CD4-positive, alpha-beta T cell treated with Interleukin-2 at 100 ng/mL for 4 hours (primary cell): ENCODE data around the gene CHRNA7.

Experiments used
- DNase-seq: peaks from one replicate; pipeline ENCODE4 v3.0.0-alpha.2; 2020; ENCODE audit warnings: low spot score

The CHRNA7 gene

DNA sequence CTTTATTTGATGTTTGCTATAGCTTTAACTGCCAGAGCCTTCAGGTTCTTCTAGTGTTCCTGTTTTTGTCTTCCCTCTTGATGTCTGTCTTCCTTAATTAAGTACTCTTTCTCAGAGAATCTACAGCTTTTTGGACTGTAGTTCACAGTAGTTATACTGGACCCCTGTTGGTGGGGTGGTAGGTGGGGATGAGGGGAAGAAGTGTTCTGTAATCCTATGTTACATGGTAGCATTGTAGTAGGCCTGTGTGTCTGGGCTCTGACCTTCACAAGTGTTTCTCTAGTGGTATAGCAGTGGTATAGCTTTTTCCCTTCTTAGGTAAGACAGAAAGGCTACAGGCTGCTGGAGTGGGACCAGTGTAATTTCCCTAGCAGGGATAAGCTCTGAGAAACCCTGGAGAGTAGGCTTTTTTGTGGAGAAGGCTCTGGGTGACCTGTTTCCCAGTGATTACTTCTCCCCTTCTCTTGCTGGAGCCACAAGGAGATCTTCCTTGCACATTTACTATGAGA lies 59.6 kb downstream of the CHRNA7 start:
- DNase-seq, result no peak

GRCh38 chr15:32091505-32092380 lies 61.4 kb downstream of the CHRNA7 start:
- DNase-seq, result no peak

DNA sequence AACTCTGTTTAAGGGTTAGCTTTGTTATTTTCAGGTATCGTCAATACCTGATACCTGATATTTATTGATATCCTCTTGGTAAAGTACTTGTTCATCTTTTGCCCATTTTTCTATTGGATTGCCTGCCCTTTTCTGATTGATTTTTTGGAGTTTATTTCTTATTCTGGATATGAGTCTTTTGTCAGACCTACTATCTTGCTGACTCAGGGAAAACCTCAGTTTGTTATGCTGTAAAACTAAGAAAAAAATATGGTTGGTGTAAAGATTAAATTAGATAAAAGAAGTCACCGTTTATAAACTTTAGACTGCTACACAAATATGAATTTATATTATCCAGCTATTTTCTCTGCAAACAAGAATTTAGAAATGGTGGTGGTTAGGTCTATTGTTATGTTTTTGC lies 65.9 kb downstream of the CHRNA7 start:
- DNase-seq, result no peak

GRCh38 chr15:32096916-32097617 lies 66.8 kb downstream of the CHRNA7 start:
- DNase-seq, result no peak

GRCh38 chr15:32098033-32098432 lies 67.7 kb downstream of the CHRNA7 start:
- DNase-seq, result no peak

- no peak for DNase-seq
Measured at GRCh38 chr15:32099097-32099785, 68.9 kb downstream of the CHRNA7 start.

DNA sequence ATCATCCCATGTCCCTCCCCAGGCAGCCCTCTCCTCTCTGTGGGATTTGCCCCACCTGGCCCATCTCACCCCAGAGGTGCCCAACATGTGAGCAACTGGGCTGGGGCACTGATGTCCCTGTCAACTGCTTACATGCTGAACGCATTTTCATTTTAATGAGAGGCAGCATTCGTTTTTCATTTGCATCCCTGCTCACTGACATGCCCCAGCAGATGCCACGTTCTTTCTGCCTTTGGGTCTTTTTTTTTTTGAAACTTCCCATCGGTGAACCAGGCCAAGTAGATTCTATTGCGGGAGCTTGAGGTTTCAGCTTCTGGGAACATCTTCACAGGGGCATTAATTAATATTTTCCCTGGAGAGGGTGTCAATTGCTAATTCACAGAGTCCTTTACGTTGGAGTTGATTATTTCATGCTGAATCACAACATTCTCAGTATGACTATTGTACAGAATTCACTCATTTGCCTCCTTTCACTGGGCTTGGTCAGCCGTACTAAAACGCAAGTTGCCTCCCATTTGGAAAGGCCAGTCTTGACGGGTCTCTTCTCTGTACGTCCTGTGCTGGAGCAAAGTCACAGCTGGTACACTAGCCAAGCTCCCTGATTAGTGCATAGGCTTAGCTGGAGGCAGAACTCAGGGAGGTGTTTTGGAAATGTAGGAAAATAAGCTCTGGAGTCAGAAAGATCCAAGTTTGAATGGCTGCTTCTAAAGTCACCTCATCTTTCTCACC lies 69.8 kb downstream of the CHRNA7 start:
- DNase-seq, result no peak

DNA sequence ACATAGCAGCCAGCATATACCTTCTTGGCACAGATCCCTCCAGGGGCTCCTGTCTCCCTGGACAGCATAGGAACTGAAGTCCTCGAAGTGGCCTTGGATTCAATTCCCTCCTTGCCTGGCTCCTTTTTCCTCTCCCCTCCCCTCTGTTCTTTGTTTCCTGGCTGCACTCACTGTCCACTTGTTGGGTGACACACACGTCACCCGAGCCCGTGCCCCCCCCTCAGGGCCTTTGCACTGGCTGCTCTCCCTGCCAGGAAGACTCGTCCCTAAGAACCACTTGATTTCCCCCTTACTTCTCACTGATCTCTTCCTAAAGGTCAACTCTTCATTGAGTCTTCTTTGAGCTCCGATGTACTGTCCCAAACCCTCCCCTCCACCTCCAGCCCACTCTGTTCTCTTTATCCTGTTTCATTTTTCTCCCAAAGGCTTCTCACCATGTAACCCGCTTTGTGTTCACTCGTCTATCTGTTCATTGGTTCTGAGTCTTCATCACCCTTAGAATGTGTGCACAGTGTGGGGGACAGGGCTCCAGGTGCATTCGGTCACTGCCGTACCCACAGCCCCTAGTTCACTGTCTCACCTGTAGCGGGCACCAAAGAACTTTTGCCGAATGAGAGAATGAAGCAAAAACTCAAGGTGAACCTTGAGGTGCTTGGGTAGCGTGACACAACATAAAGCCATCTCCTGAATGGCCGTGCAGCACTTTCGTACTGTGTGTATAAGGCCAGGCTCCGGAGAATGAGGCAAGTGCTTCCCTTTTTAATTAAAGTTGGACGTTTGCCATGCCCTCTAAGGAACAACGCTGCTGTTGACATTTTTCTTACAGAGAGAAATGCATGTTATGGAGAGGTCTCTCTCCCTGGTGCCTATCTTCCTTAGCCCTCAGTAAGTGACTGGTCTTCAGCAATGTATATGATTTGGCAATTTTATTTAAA lies 74.0 kb downstream of the CHRNA7 start:
- no peak for DNase-seq

- no peak for DNase-seq
Measured at GRCh38 chr15:32105258-32106241, 75.2 kb downstream of the CHRNA7 start.

DNA sequence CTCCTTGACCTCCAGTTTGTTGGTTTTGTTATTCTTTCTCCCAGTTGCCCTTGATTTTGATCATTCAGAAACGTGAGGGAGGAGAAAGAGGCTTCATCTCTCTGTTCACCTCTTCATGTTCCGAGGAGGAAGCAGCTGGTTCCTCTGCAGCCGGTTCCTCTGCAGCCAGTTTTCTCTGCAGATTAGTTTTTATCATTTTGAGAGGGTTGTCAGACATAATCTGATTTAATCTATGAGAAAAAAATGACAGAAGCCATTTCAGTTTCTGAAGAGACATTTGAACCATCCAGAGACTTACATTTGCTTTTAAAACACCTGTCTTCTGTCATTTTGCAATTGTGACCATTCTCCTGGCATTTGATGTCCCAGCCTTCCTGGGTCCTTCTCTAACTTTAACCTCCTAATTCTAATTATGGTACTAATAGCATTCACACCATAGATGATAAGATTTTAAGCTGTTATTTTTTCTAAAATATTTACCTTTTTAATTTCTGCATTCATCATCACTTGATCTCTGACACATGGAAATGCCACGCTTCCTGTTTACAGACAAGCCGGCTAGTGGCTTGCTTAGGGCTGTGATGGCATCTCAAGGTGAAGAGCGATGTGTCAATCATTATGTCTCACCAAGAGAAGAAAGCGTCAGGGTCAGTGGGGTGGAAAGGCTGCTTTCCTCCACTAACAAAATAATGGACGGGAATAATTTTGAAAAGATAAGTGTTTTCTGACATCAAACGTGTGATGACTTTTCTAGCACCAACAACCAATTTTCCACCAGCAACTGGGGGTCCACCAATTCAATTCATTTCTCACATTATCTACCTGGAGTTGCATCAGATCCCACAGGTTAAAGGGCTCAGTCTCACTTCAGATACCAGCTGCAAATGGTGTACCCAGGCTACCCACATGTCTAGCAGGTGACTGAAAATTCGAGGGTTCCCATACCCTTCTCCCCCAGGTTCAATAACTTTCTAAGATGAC lies 76.4 kb downstream of the CHRNA7 start:
- DNase-seq, result no peak

- no peak for DNase-seq
Measured at GRCh38 chr15:32107477-32108080, 77.3 kb downstream of the CHRNA7 start.

DNA sequence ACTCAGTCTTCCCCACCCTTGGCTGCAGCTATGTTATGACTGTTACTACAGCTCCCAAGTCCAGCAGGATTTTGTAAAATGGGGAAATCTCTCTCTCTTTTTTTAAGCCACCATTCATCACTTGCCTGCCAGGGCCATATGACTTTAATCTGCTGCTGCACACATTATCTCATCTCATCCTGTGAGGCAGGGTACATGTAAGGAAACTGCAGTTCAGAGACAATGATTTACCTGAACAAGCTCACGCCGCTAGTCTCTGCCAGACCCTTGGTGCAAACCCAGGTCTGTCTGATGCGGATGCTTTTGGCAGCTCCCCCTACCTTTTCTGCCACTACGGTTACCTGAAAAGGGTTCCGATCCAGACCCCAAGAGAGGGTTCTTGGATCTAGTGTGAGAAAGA lies 78.3 kb downstream of the CHRNA7 start:
- no peak for DNase-seq

DNA sequence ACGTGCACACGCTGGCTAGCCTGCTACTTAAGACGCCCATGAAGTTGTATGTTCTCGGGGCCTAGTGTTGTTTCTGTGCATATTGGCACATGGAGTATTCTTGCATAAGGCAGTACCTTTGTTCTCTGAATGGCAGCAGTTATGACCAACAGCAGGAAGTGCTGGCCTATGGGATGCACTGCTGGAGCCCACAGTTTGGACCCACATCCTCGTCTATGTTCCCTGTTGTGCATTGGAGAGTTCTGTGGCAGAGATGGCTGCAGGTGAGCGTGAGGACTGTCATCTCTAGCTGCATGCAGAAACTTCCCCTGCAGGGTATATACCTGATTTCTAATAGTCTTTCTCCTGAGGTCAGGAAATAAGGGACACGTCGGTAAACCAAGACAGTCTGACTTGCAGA lies 81.8 kb downstream of the CHRNA7 start:
- DNase-seq, result no peak

DNA sequence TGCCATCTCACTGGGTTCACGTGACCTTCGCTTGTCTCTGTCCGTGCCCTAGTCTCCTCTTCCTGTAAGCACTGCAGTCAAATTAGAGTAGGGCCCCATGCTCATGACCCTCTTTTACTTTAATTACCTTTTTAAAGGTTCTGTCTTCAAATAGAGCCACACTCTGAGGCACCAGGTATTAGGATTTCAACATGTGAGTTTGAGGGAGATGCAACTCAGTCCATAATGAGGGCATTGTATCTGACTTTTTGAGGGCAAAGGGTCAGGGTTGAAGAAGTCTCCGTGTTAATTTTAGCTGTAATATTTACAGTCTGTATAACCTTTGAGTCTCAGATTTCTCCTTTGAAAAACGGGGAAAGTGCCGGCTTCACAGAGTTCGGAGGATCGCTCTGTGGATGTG lies 82.9 kb downstream of the CHRNA7 start:
- no peak for DNase-seq

GRCh38 chr15:32117122-32117521 lies 86.8 kb downstream of the CHRNA7 start:
- no peak for DNase-seq

DNA sequence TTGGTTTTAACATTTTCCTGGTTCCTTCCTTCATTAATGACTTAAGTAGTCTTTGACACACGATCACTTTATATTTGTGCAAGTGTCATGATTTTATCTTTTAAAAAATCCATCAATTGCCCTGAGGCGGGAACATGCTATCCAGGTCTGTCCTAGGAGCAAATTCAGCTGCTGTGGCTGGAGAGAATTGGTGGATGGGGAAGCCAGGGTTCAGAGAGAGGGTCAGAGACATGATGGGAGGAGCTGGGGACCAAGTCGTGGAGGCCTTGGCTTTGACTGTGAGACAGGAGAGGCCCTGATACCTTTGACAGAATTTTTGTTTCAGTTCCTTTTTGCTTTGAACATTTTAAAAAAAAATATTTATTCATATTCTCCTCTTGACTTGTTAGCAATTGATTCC lies 89.0 kb downstream of the CHRNA7 start:
- DNase-seq, result no peak

DNA sequence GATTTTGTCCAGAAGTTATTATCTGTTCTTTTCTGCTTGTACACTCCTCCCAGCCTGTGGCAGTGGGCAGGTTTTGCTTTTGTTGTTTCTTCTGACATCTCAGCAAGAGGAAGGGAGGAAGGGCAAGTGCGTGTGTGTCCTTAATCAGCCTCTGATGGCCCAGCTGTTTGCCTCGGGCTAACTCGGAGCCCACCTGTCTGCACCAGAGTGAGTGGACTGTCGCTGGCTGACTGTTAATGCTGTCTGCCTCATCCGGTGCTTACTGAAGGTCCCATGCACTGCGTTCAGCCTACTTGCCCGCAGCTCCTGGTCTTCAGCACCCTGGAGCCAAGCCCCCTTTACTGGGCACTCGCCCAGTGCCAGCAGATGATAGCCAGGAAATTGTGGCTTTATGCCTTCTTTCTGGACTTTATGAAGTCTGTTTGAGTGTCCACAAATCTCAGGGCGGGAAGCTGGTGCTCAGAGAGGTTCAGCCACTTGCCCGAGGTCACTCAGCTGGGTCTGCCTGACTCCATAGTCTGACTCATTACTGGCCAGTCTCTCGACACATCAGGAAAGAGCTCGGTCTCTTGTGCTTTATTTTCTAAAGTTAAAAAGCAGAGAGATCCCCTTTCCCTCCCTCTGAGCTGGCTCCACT lies 89.5 kb downstream of the CHRNA7 start:
- no peak for DNase-seq
